Measurements from ENCODE around the gene TSHZ2. TPM values are rescaled to one million over a fixed set of nuclear protein-coding genes. Genes with fewer than 3 reads are reported as not detected.

TSHZ2 gene
- total and polyA plus RNA-seq, 4 donors, result 0.93 to 8.8 (median 3.8) TPM

DNA sequence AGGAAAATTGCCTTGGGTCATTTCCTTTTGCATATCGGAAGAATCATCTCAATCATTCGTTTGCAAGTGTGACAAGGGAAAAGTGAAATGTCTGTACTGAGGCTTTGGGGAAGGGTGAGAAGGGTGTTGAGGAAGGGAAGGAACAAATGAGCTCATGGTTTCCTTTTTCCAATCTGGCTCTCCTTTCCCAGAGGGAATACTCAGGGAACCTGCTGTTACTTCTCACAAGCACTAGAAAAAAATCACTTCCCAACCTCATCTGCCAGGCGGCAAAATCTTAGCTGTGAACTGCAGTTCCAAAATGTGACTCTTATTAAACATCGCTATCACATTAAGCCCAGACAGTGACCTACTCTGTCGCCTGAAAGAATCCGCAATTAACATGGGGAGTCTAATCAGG lies 363.4 kb downstream of the TSHZ2 start:
- TF ChIP-seq, protein P1, sequence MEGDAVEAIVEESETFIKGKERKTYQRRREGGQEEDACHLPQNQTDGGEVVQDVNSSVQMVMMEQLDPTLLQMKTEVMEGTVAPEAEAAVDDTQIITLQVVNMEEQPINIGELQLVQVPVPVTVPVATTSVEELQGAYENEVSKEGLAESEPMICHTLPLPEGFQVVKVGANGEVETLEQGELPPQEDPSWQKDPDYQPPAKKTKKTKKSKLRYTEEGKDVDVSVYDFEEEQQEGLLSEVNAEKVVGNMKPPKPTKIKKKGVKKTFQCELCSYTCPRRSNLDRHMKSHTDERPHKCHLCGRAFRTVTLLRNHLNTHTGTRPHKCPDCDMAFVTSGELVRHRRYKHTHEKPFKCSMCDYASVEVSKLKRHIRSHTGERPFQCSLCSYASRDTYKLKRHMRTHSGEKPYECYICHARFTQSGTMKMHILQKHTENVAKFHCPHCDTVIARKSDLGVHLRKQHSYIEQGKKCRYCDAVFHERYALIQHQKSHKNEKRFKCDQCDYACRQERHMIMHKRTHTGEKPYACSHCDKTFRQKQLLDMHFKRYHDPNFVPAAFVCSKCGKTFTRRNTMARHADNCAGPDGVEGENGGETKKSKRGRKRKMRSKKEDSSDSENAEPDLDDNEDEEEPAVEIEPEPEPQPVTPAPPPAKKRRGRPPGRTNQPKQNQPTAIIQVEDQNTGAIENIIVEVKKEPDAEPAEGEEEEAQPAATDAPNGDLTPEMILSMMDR (IDR thresholded peaks at IDR 0.05; ENCODE audit: control extremely low read depth, extremely low read depth), result no peak
- WGBS, 2 donors, result 71 to 74% methylated on average over 6 of the region's 6 CpGs
- H3K27ac ChIP-seq (ENCODE audit: low read depth in 1 of 2, low read length in 1 of 2), result no peak overlapping the region

DNA sequence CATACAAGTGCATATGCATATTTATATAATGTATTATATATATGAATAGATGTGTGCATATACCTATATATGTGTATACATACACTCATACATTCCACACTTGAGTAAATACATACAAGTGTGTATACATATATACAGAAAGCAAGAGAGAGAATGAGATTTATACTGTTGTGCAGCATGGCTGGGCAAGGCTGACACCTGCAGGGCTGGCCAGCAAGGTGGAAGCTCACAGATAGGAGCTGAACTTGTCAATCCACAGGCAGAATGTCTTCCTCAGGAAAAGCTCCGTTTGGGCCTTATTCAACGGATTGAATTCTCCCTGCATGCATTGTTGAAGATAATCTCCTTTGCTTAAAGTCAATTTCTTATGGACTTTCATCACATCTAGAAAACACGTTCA lies 364.7 kb downstream of the TSHZ2 start:
- no peaks in the 10 kb centered on the region for H3K27me3 ChIP-seq (ENCODE audit: control insufficient read depth in 3 of 3, insufficient read depth in 3 of 3, low read length in 2 of 3)
- H3K9me3 ChIP-seq (ENCODE audit: control insufficient read depth in 4 of 4, insufficient read depth in 3 of 4, low read length in 3 of 4), result no peaks in the 10 kb centered on the region
- DNase-seq (no peak), ATAC-seq (ENCODE audit: insufficient read depth, low FRiP score) (no peak)
- H3K4me1 ChIP-seq (ENCODE audit: control insufficient read depth in 5 of 5, insufficient read depth in 5 of 5, low read length in 5 of 5), result no peaks in the 10 kb centered on the region
- H3K4me3 ChIP-seq, result no peak overlapping the region
- H3K27ac ChIP-seq (ENCODE audit: low read depth in 1 of 2, low read length in 1 of 2), result no peak overlapping the region
- H3K36me3 ChIP-seq (ENCODE audit: control insufficient read depth in 4 of 4, insufficient read depth in 4 of 4, low read length in 4 of 4), result no peaks in the 10 kb centered on the region
- 79 to 85% methylated on average over 3 of the region's 3 CpGs for WGBS, 2 donors
- TF ChIP-seq, protein P1 (IDR thresholded peaks at IDR 0.05; ENCODE audit: control extremely low read depth, extremely low read depth), result no peak
- no peak overlapping the region for H3K9ac ChIP-seq (ENCODE audit: insufficient read depth in 1 of 2, low read length in 2 of 2)

More for the DNA sequence above, 363.4 kb downstream of the TSHZ2 start:
- DNase-seq (peak in 2 of 3 donors; percentile 13 to 27), ATAC-seq (ENCODE audit: insufficient read depth, low FRiP score) (no peak)
- no peak overlapping the region for H3K9ac ChIP-seq (ENCODE audit: insufficient read depth in 1 of 2, low read length in 2 of 2)
- no peaks in the 10 kb centered on the region for H3K27me3 ChIP-seq (ENCODE audit: control insufficient read depth in 3 of 3, insufficient read depth in 3 of 3, low read length in 2 of 3)
- no peaks in the 10 kb centered on the region for H3K4me1 ChIP-seq (ENCODE audit: control insufficient read depth in 5 of 5, insufficient read depth in 5 of 5, low read length in 5 of 5)
- no peaks in the 10 kb centered on the region for H3K36me3 ChIP-seq (ENCODE audit: control insufficient read depth in 4 of 4, insufficient read depth in 4 of 4, low read length in 4 of 4)
- no peak overlapping the region for H3K4me3 ChIP-seq
- H3K9me3 ChIP-seq (ENCODE audit: control insufficient read depth in 4 of 4, insufficient read depth in 3 of 4, low read length in 3 of 4), result no peaks in the 10 kb centered on the region

DNA sequence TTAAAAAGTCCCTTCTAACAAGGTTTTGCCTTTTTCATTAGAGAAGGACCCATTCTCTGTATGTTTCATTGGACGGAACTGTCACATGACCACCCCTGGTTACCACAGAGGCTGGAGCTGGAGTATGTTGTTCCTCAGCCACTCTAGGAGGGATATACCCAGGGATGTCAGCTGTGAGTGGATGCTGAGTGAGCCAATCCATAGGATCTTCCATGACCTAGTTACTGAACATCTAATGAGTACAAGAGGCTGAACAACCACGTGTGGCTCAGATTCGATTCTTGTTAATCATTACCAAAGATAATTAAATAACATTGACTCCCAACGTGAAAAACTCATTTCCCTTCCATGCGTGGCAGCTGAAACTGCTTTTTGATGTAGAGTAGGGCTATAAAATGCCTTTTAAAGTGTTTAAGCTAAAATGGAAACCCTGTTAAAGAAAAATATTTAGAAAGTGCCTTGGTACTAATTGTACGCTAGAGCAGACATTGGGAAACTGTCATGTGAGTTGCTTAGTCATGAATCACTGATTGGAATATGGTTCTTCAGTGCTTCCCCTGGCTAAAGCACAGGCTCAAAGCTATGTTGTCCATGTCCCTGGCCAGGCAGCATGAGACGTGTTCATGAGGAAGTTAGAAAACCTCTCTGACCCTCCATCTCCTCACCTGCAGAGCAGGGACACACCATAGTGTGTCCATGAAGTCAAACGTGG lies 365.4 kb downstream of the TSHZ2 start:
- TF ChIP-seq, protein P1 (IDR thresholded peaks at IDR 0.05; ENCODE audit: control extremely low read depth, extremely low read depth), result no peak
- no peak overlapping the region for H3K9ac ChIP-seq (ENCODE audit: insufficient read depth in 1 of 2, low read length in 2 of 2)
- no peaks in the 10 kb centered on the region for H3K27me3 ChIP-seq (ENCODE audit: control insufficient read depth in 3 of 3, insufficient read depth in 3 of 3, low read length in 2 of 3)
- WGBS, 2 donors, result 70 to 84% methylated on average over 8 of the region's 8 CpGs
- no peaks in the 10 kb centered on the region for H3K9me3 ChIP-seq (ENCODE audit: control insufficient read depth in 4 of 4, insufficient read depth in 3 of 4, low read length in 3 of 4)
- no peaks in the 10 kb centered on the region for H3K4me1 ChIP-seq (ENCODE audit: control insufficient read depth in 5 of 5, insufficient read depth in 5 of 5, low read length in 5 of 5)
- ATAC-seq (ENCODE audit: insufficient read depth, low FRiP score) (no peak), DNase-seq (no peak)
- no peak overlapping the region for H3K4me3 ChIP-seq
- no peak overlapping the region for H3K27ac ChIP-seq (ENCODE audit: low read depth in 1 of 2, low read length in 1 of 2)
- no peaks in the 10 kb centered on the region for H3K36me3 ChIP-seq (ENCODE audit: control insufficient read depth in 4 of 4, insufficient read depth in 4 of 4, low read length in 4 of 4)

DNA sequence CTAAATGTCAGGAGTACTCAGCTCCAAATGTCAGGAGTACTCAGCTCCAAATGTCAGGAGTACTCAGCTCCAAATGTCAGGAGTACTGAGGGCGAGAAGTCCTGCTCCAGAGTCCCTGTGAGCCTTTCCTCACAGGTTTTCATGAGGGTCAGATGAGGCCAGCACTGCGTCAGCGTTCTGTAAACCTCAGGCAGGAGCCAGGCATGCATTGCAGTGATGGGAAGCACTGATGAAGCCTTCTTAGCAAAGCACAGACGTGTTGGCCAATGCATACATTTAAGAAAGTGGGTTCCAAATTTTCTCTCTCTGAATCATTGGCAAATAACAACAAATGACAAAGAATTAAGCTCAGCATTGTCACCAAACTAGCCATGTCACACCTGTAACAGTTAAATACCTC lies 366.6 kb downstream of the TSHZ2 start:
- no peak for DNase-seq
- no peaks in the 10 kb centered on the region for H3K36me3 ChIP-seq (ENCODE audit: control insufficient read depth in 4 of 4, insufficient read depth in 4 of 4, low read length in 4 of 4)
- no peaks in the 10 kb centered on the region for H3K27me3 ChIP-seq (ENCODE audit: control insufficient read depth in 3 of 3, insufficient read depth in 3 of 3, low read length in 2 of 3)
- no peak overlapping the region for H3K9ac ChIP-seq (ENCODE audit: insufficient read depth in 1 of 2, low read length in 2 of 2)
- 83 to 90% methylated on average over 4 of the region's 4 CpGs for WGBS, 2 donors
- no peaks in the 10 kb centered on the region for H3K4me1 ChIP-seq (ENCODE audit: control insufficient read depth in 5 of 5, insufficient read depth in 5 of 5, low read length in 5 of 5)
- no peaks in the 10 kb centered on the region for H3K9me3 ChIP-seq (ENCODE audit: control insufficient read depth in 4 of 4, insufficient read depth in 3 of 4, low read length in 3 of 4)
- no peak overlapping the region for H3K4me3 ChIP-seq
- H3K27ac ChIP-seq (ENCODE audit: low read depth in 1 of 2, low read length in 1 of 2), result no peak overlapping the region
- ATAC-seq (ENCODE audit: insufficient read depth, low FRiP score), result no peak
- TF ChIP-seq, protein P1 (IDR thresholded peaks at IDR 0.05; ENCODE audit: control extremely low read depth, extremely low read depth), result no peak
